HCT116 (cell line): ENCODE measurements around the gene DNAJC7. TPM values are rescaled to one million over a fixed set of nuclear protein-coding genes. Genes with fewer than 3 reads are reported as not detected.

Experiments
- ATAC-seq: fragments of 200-7000 bp; cut with Tn5 transposase; 2 replicates; pipeline ENCODE4 v1.9.1; 2020; ENCODE audit warnings: mild to moderate bottlenecking, moderate library complexity
- BruUV-seq: library from RNA; stranded (reverse); fragments of 400-500 nt; replicated peaks from 2 replicates; lab custom pipeline; 2021; lab: Mats Ljungman, UMichigan
- CTCF ChIA-PET: fragments of 300-600 bp; sonication (Branson Sonifier 250); formaldehyde crosslinking; loops from one replicate; lab custom pipeline; 2021; ENCODE audit warnings: antibody characterized with exemption; lab: Charles Lee
- POLR2A ChIA-PET: fragments of 300-600, 350-600 bp; sonication (Branson Sonifier 250); formaldehyde crosslinking; loops from one replicate; lab custom pipeline; 2021; ENCODE audit warnings: antibody characterized with exemption; lab: Charles Lee
- RAD21 ChIA-PET, 2 experiments: fragments of 300-600 bp; sonication (Branson Sonifier 250); formaldehyde crosslinking; loops; one replicate each; lab custom pipeline; 2023; ENCODE audit warnings: low total read pairs in 2 of 2; ENCODE audit not compliant: uncharacterized antibody in 2 of 2, unreplicated experiment in 2 of 2, low non-redundant PET in 1 of 2; lab: Charles Lee
- DNase-seq: peaks from one replicate; pipeline ENCODE4 v3.0.0-alpha.2; 2010; ENCODE audit warnings: low read depth, low spot score
- H2AFZ ChIP-seq: fragments of 200-600 bp; shearing (Covaris generic), sonication (generic); 2 replicates; pipeline ENCODE4 v1.6.1; 2017; ENCODE audit warnings: low read depth, mixed run types, mixed read lengths, antibody characterized with exemption, low read length; ENCODE audit not compliant: poor library complexity, severe bottlenecking
- H3K27ac ChIP-seq: 2 replicates; pipeline ENCODE4 v1.5.1; 2012; ENCODE audit warnings: low read depth, low read length
- H3K27me3 ChIP-seq: fragments of 200-600 bp; sonication (generic); 2 replicates; pipeline ENCODE4 v1.6.1; 2016; ENCODE audit warnings: mixed run types, low read length, mixed read lengths; ENCODE audit not compliant: insufficient read depth
- H3K36me3 ChIP-seq, 2 experiments: fragments of 200-500 bp in 1 of 2; fragments of 200-600 bp in 1 of 2; sonication (Bioruptor generic) in 1 of 2; sonication (generic) in 1 of 2; 2 replicates each; pipeline versions ENCODE4 v1.5.1 to v1.6.1; 2014 to 2016; ENCODE audit warnings: low read length in 2 of 2, inconsistent platforms in 1 of 2, mixed read lengths in 1 of 2, mixed run types in 1 of 2; ENCODE audit not compliant: insufficient read depth in 2 of 2, control insufficient read depth in 1 of 2
- H3K4me1 ChIP-seq, 2 experiments: fragments of 200-600 bp in 1 of 2; sonication (generic) in 1 of 2; 2 replicates each; pipeline versions ENCODE4 v1.5.1 to v1.6.1; 2012 to 2017; ENCODE audit warnings: low read length in 2 of 2, inconsistent platforms in 1 of 2, mild to moderate bottlenecking in 1 of 2, mixed read lengths in 1 of 2, mixed run types in 1 of 2, moderate library complexity in 1 of 2; ENCODE audit not compliant: insufficient read depth in 2 of 2, control insufficient read depth in 1 of 2
- H3K4me2 ChIP-seq: fragments of 200-600 bp; sonication (generic); 2 replicates; pipeline ENCODE4 v1.6.1; 2017; ENCODE audit warnings: mixed run types, low read length, mixed read lengths
- H3K4me3 ChIP-seq, 2 experiments: fragments of 200-600 bp in 1 of 2; sonication (generic) in 1 of 2; replicated peaks in 1 of 2; 2 replicates each; pipeline ENCODE4 v1.5.1; 2011 to 2016; ENCODE audit warnings: low read length in 2 of 2, control low read depth in 1 of 2, low read depth in 1 of 2, mild to moderate bottlenecking in 1 of 2, mixed read lengths in 1 of 2, mixed run types in 1 of 2
- H3K79me2 ChIP-seq: fragments of 200-600 bp; sonication (generic); 2 replicates; pipeline ENCODE4 v1.6.1; 2017; ENCODE audit warnings: mild to moderate bottlenecking, mixed run types, low read length, moderate library complexity, mixed read lengths; ENCODE audit not compliant: insufficient read depth
- H3K9ac ChIP-seq: fragments of 200-600 bp; sonication (generic); 2 replicates; pipeline ENCODE4 v1.6.1; 2016; ENCODE audit warnings: low read length, mixed read lengths
- H3K9me2 ChIP-seq: fragments of 200-600 bp; sonication (generic), shearing (Covaris generic); 2 replicates; pipeline ENCODE4 v1.6.1; 2017; ENCODE audit warnings: mixed run types, mild to moderate bottlenecking, moderate library complexity; ENCODE audit not compliant: insufficient read depth
- H3K9me3 ChIP-seq, 2 experiments: fragments of 200-500 bp in 1 of 2; fragments of 200-600 bp in 1 of 2; sonication (Bioruptor generic) in 1 of 2; sonication (generic) in 1 of 2; 2 replicates each; pipeline ENCODE4 v1.6.1; 2014 to 2017; ENCODE audit warnings: low read length in 2 of 2, mixed read lengths in 2 of 2, inconsistent platforms in 1 of 2, low read depth in 1 of 2, mild to moderate bottlenecking in 1 of 2, mixed run types in 1 of 2, moderate library complexity in 1 of 2; ENCODE audit not compliant: control insufficient read depth in 1 of 2, insufficient read depth in 1 of 2
- H4K20me1 ChIP-seq: fragments of 200-600 bp; sonication (generic), shearing (Covaris generic); 2 replicates; pipeline ENCODE4 v1.6.1; 2017; ENCODE audit warnings: mixed run types, mild to moderate bottlenecking, moderate library complexity; ENCODE audit not compliant: insufficient read depth
- CBX3 ChIP-seq: IDR thresholded peaks from 2 replicates; pipeline ENCODE4 v1.6.1; 2012; ENCODE audit warnings: low read depth
- EGR1 ChIP-seq: IDR thresholded peaks from 2 replicates; pipeline ENCODE4 v1.6.1; 2012; ENCODE audit warnings: low read depth
- ELF1 ChIP-seq: IDR thresholded peaks from 2 replicates; pipeline ENCODE4 v1.6.1; 2012; ENCODE audit warnings: low read depth, borderline replicate concordance
- EZH2 ChIP-seq: fragments of 200-600 bp; sonication (generic); IDR thresholded peaks from 2 replicates; pipeline ENCODE4 v1.6.1; 2017; ENCODE audit warnings: antibody characterized with exemption, mixed run types
- POLR2A ChIP-seq: IDR thresholded peaks from 2 replicates; pipeline ENCODE4 v1.7.0; 2011; ENCODE audit warnings: borderline replicate concordance; ENCODE audit not compliant: insufficient read depth, insufficient read length; ENCODE audit errors: extremely low read depth
- POLR2AphosphoS5 ChIP-seq: IDR thresholded peaks from 2 replicates; pipeline ENCODE4 v1.6.1; 2011; ENCODE audit warnings: mild to moderate bottlenecking, low read depth, low read length, moderate library complexity
- RAD21 ChIP-seq: IDR thresholded peaks from 2 replicates; pipeline ENCODE4 v1.6.1; 2012; ENCODE audit warnings: low read depth, mild to moderate bottlenecking
- SP1 ChIP-seq: IDR thresholded peaks from 2 replicates; pipeline ENCODE4 v1.6.1; 2012; ENCODE audit warnings: low read depth
- YY1 ChIP-seq: IDR thresholded peaks from 2 replicates; pipeline ENCODE4 v1.6.1; 2011; ENCODE audit warnings: low read length, low read depth, moderate library complexity, mild to moderate bottlenecking; ENCODE audit not compliant: insufficient replicate concordance; ENCODE audit errors: extremely low read depth
- ZFX ChIP-seq: fragments of 450-650 bp; IDR thresholded peaks from 2 replicates; pipeline ENCODE4 v1.6.1; 2017
- intact Hi-C: fragments of 100-400 bp; cut with micrococcal nuclease; formaldehyde crosslinking; loops from 2 replicates; pipeline ENCODE4 v1.10.0; 2022
- total RNA-seq: library from RNA; stranded (reverse); gene quantifications from one replicate; pipeline ENCODE4 v1.2.1, GENCODE V29; 2021; ENCODE audit not compliant: unreplicated experiment
- TF ChIP-seq, protein P1 (sequence below): IDR thresholded peaks from 2 replicates; pipeline ENCODE4 v1.6.1; 2012
- TF ChIP-seq, protein P2 (sequence below): IDR thresholded peaks from 2 replicates; pipeline ENCODE4 v1.6.1; 2012; ENCODE audit warnings: low read depth
- TF ChIP-seq, protein P3 (sequence below): IDR thresholded peaks from 2 replicates; pipeline ENCODE4 v1.6.1; 2012
- TF ChIP-seq, protein P4 (sequence below), 3 experiments: fragments of 200-600 bp in 1 of 3; sonication (generic) in 1 of 3; IDR thresholded peaks in 2 of 3; conservative IDR thresholded peaks in 1 of 3; 2 replicates each; pipeline ENCODE4 v1.5.1; 2012 to 2017; ENCODE audit warnings: low read depth in 2 of 3, low read length in 2 of 3, antibody characterized with exemption in 1 of 3, borderline replicate concordance in 1 of 3, control low read depth in 1 of 3, mild to moderate bottlenecking in 1 of 3, mixed read lengths in 1 of 3, mixed run types in 1 of 3, moderate library complexity in 1 of 3; ENCODE audit not compliant: insufficient read depth in 1 of 3

Gene DNAJC7
- total RNA-seq, 1 experiment from 2014 or later = 113 TPM

- Histone ChIP-seq H3K36me3 (no peaks in the 10 kb centered on the region), H3K79me2 (no peaks in the 10 kb centered on the region), H3K9me2 (no peaks in the 10 kb centered on the region), H3K9me3 (no peaks in the 10 kb centered on the region), H3K27me3 (peaks cover 11% of the 10 kb centered on the region; the same call in 1 of the 2 replicates), H4K20me1 (no peaks in the 10 kb centered on the region), H2AFZ (peak overlapping the region; percentile 82), H3K4me1 (peaks cover 8 to 24% of the 10 kb centered on the region in 2 experiments; a peak in 3 of 4 replicates), H3K4me2 (peak overlapping the region; percentile 94), H3K4me3 (peak overlapping the region; percentile 63 to 76), H3K27ac (peak overlapping the region; percentile 39; the same call in 1 of the 2 replicates), H3K9ac (peak overlapping the region; percentile 65)
- TF ChIP-seq YY1 (no peak), ELF1 (no peak), POLR2AphosphoS5 (no peak), CBX3 (no peak), EGR1 (no peak), POLR2A (no peak), SP1 (no peak), EZH2 (no peak), RAD21 (no peak), ZFX (no peak)
- TF ChIP-seq, protein P1, sequence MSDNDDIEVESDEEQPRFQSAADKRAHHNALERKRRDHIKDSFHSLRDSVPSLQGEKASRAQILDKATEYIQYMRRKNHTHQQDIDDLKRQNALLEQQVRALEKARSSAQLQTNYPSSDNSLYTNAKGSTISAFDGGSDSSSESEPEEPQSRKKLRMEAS = no peak
- TF ChIP-seq, protein P2, sequence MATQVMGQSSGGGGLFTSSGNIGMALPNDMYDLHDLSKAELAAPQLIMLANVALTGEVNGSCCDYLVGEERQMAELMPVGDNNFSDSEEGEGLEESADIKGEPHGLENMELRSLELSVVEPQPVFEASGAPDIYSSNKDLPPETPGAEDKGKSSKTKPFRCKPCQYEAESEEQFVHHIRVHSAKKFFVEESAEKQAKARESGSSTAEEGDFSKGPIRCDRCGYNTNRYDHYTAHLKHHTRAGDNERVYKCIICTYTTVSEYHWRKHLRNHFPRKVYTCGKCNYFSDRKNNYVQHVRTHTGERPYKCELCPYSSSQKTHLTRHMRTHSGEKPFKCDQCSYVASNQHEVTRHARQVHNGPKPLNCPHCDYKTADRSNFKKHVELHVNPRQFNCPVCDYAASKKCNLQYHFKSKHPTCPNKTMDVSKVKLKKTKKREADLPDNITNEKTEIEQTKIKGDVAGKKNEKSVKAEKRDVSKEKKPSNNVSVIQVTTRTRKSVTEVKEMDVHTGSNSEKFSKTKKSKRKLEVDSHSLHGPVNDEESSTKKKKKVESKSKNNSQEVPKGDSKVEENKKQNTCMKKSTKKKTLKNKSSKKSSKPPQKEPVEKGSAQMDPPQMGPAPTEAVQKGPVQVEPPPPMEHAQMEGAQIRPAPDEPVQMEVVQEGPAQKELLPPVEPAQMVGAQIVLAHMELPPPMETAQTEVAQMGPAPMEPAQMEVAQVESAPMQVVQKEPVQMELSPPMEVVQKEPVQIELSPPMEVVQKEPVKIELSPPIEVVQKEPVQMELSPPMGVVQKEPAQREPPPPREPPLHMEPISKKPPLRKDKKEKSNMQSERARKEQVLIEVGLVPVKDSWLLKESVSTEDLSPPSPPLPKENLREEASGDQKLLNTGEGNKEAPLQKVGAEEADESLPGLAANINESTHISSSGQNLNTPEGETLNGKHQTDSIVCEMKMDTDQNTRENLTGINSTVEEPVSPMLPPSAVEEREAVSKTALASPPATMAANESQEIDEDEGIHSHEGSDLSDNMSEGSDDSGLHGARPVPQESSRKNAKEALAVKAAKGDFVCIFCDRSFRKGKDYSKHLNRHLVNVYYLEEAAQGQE = no peak
- TF ChIP-seq, protein P3, sequence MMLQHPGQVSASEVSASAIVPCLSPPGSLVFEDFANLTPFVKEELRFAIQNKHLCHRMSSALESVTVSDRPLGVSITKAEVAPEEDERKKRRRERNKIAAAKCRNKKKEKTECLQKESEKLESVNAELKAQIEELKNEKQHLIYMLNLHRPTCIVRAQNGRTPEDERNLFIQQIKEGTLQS = no peak
- TF ChIP-seq, protein P4, sequence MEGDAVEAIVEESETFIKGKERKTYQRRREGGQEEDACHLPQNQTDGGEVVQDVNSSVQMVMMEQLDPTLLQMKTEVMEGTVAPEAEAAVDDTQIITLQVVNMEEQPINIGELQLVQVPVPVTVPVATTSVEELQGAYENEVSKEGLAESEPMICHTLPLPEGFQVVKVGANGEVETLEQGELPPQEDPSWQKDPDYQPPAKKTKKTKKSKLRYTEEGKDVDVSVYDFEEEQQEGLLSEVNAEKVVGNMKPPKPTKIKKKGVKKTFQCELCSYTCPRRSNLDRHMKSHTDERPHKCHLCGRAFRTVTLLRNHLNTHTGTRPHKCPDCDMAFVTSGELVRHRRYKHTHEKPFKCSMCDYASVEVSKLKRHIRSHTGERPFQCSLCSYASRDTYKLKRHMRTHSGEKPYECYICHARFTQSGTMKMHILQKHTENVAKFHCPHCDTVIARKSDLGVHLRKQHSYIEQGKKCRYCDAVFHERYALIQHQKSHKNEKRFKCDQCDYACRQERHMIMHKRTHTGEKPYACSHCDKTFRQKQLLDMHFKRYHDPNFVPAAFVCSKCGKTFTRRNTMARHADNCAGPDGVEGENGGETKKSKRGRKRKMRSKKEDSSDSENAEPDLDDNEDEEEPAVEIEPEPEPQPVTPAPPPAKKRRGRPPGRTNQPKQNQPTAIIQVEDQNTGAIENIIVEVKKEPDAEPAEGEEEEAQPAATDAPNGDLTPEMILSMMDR (IDR thresholded peaks at IDR 0.05 in 2 of 3, conservative IDR thresholded peaks at IDR 0.05 in 1 of 3; ENCODE audit: borderline replicate concordance in 1 of 3, insufficient read depth in 1 of 3, low read depth in 2 of 3, low read length in 2 of 3) = no peak
- ChIA-PET RAD21 (no interaction called here), CTCF (interaction anchor here (1.3 kb wide), 1 partner anchor 21 kb away, joined by 3 read pairs; no protein-coding TSS in a partner anchor), POLR2A (interaction anchor here (1.0 kb wide), 1 partner anchor 84 kb away, joined by 3 read pairs; no protein-coding TSS in a partner anchor)
- DNase-seq = no peak
- BruUV-seq = no TSS peak
- peak; percentile 49 for ATAC-seq
- intact Hi-C loops = no loop called here
Measured at GRCh38 chr17:42049834-42050392, 32.7 kb upstream of the DNAJC7 start.
